GM19468 (cell line): ENCODE measurements around the gene RAB40C.

Experiments used
- ATAC-seq: cut with Tn5 transposase; IDR thresholded peaks from one replicate; pipeline ENCODE4 v1.9.1; 2021; ENCODE audit warnings: mild to moderate bottlenecking, moderate library complexity, moderate number of reproducible peaks; ENCODE audit not compliant: unreplicated experiment; ENCODE audit errors: extremely low read depth

Gene RAB40C

GRCh38 chr16:572865-573650, 16.8 kb upstream of the RAB40C start:
- no peak for ATAC-seq

GRCh38 chr16:574021-574760, 15.7 kb upstream of the RAB40C start:
- ATAC-seq: no peak

DNA sequence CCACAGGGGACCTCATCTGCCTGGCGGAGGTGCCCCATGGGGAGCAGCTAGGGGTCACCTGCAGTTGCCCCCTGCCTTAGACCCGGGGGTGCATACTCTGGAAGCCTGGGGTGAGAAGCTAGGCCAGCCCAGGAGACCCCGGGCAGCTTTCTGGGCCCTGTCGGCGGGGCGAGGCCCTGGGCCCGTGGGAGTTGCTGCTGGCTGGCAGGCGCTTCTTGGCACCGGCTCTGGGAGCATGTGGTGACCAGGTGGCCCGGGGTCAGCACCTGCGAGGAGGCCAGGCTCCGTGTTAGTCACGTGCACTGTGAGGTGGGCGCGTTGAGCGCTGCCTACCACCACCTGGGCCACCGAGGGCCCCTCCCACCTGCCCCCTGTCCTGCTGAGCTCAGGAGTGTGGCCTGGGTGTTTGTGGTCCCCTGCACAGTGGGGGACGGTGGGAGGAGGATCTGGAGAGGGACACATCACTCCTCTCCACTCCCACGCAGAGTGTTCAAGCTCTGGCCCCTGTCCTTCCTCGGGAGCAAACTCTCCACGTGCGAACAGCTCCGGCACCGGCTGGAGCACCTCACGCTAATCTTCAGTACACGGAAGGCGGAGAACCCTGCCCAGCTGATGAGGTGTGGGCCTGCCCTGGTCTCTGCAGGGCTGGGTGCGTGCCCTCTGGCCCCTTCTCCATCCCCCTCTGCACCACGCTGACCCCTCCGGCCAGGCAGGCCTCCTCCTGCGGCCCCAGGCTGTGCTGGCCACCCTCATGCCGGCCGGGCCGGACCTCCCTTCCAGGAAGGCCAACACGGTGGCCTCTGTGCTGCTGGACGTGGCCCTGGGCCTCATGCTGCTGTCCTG, 14.3 kb upstream of the RAB40C start:
- ATAC-seq: no peak

GRCh38 chr16:576197-576822, 13.6 kb upstream of the RAB40C start:
- ATAC-seq: no peak

DNA sequence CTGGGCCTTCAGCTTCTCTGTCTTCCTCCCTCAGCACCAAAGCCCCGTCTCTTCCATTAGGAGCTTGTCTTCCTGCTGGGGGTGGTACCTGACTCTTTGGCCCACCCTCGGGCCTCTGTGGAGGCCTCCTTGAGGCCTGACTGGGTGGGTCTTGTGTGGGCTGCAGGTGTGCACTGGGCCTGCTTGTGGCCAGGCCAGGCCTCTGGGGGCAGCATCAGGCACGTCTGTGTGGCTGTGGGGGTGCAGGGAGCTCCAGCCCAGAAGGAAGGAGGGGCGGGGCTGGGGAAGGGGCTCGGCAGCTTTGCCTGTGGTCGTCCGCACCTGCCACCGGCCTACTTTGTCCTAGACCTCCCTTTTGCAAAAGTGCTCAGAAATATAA, 13.1 kb upstream of the RAB40C start:
- no peak for ATAC-seq

DNA sequence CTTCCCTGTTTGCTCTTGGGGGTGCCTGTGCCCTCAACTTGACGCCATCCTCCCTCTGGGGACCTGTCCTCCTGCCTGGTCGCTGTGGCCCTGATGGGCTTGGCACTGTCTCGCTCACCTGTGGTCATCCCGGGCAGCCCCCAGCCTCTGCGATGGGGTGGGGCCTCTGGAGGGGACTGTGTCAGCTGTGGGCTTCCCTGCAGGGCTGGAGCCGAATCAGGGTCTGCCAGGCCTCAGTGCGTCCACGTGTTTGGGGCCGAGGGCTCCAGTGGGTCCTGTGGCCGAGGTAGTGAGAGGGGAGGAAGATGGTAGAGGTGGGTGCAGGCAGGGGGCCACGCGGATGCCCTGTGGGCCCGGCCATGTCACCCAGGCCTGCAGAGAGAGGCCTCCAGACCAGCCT, 12.1 kb upstream of the RAB40C start:
- ATAC-seq: no peak

DNA sequence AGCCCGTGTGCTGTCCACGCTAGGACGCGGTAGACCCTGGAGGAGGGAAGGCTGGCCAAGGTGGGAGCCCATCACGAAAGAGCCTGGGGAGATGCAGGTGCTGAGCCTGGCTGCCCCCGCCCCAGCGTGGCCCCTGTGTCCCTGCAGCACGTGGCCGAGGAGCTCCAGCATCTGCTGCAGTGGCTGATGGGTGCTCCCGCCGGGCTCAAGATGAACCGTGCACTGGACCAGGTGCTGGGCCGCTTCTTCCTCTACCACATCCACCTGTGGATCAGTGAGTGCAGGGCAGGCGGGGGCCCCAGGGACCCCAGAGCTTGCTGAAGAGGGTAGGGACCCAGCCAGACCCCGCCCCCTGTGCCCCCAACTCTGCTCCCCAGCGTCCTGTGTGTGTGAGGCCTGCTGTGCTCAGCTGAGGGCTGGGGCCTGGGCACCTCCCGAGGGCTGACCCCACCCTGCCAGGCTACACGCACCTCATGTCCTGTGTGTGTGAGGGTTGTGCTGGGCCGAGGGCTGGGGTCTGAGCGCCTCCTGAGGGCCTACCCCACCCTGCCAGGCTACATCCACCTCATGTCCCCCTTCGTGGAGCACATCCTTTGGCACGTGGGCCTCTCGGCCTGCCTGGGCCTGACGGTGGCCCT, 11.5 kb upstream of the RAB40C start:
- ATAC-seq: no peak

- no peak for ATAC-seq
Measured at GRCh38 chr16:578870-579405, 10.9 kb upstream of the RAB40C start.

DNA sequence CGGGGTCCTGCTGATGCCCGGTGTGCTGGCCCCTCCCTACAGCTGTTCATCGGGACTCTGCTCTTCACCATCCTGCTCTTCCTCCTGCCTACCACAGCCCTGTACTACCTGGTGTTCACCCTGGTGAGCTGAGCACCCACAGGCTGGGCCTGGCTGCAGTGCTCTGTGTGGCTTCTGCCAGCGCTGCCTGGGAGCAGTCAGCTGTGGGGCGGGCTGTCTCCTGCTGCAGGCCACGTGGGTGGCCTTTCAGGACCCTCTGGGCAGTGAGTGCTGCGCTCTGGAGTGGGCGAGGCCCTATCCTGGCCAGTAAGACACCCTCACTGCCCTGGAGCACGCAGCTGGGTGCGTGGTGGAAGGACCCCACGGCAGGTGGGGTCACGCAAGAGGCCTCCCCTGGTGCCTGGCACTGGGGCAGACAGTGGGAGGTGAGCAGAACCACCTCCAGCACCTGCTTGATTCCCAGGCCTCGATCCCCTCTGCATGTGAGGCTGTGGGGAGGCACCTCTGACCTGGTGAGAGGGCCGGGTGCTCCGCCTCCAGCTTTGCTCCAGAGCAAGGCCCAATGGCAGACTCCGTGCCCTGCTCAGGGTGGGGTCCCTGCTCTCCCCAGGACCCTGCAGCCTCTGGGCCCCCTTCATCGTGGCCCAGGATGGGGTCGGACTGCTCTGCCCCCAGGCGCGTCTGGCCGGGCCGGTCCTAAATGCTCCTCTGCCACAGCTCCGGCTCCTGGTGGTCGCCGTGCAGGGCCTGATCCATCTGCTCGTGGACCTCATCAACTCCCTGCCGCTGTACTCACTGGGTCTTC, 9.5 kb upstream of the RAB40C start:
- ATAC-seq: no peak

DNA sequence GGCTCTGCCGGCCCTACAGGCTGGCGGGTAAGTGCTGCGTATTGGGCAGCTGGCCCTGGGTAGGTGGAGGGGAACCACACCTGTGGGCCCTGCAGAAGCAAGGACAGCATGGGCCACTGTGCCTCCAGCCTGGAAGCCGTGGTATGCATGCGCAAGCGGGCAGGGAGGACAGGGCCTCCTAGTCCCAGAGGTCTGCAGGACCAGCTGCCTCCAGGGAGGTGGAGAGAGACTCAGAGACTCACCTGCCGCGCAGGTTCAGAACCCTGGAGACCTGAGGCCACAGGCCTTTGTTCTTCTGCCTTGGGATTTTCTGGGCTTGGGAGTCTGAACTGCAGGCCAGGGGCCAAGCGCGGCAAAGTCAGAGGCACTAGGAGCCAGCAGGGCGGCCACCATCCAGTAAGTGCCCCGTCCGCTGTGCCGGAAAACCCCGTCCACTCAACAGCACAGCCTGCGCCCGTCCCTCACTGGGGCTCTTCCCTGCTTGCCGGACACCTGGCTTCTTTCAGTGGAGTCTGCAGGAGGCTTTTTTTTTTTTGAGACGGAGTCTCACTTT, 8.8 kb upstream of the RAB40C start:
- ATAC-seq: no peak

- ATAC-seq: no peak
Measured at GRCh38 chr16:582218-582613, 7.7 kb upstream of the RAB40C start.

DNA sequence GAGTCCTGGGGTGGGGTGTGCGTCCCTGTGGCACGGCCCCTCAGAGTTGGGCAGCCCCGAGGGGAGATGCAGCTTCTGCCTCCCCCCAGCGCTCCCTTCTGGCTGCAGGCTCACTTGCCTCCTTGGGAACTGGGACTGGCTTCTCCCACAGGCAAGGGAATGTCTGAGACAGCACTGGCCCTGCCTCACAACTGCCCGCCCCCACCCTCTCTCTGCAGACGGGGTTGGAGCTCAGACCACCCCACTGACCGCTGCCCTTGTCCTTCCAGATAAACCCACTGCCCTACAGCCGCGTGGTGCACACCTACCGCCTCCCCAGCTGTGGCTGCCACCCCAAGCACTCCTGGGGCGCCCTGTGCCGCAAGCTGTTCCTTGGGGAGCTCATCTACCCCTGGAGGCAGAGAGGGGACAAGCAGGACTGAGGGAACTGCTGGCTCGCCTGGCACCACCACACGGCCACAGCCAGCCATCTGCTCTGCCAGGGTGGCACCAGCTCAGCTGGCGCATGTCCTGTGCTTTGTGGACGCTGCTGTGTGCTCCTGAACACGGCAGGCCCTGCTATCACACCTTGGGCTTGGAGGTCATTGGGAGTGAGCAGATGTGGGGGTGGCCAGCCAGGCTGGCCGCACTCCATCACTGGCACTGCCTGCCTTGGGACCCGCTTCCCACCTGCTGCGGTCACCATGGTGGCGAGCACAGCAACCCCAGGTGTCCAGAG, 7.1 kb upstream of the RAB40C start:
- no peak for ATAC-seq

DNA sequence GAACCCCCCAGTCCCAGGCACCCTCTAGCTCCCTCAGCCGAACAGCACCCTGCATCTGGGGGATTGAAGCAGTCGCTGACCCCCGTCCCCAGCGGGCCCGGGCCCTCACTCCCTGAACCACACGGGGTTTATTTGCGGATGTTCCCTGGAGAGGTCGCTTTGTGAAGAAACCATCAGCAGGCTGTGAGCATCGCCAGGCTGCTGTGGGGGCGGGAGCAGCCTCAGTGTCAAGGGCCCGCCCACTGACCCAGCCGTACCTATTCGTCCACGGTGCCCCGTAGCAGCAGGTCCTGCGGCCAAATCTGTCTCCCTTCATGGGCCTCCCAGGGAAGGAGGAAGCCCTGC, 6.4 kb upstream of the RAB40C start:
- ATAC-seq: no peak

- ATAC-seq: no peak
Measured at GRCh38 chr16:583815-584591, 5.9 kb upstream of the RAB40C start.

DNA sequence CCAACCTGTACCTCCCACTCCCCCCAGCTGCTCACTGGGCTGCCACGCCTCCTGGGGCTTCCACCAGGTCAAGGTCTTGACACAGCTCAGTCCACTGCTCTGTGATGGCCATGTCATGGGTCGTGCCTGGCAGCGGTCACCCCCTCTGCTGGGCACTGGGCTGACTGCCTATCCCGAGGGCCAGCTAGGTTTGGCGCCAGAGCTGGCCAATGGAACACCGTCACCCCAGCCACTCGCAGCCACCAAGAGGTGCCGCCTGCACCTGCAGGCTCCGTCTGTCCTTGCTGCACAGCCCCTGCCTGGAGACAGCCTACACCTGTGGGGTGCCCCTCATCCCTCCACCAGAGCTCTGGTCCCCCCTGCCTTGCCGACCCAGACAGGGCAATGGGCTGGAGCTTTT, 4.5 kb upstream of the RAB40C start:
- no peak for ATAC-seq

- no peak for ATAC-seq
Measured at GRCh38 chr16:586047-586644, 3.7 kb upstream of the RAB40C start.
